GM18909 (cell line): ENCODE results near the gene LIMK2.
"Not testable (repeated sequence)": the region's sequence is repeated elsewhere in the genome, so short reads cannot be mapped to it uniquely, and the experiment has no call there.

ENCODE experiments used
- ATAC-seq: cut with Tn5 transposase; IDR thresholded peaks from one replicate; pipeline ENCODE4 v1.9.1; 2021; ENCODE audit warnings: mild to moderate bottlenecking; ENCODE audit not compliant: unreplicated experiment, poor library complexity

LIMK2 gene

DNA sequence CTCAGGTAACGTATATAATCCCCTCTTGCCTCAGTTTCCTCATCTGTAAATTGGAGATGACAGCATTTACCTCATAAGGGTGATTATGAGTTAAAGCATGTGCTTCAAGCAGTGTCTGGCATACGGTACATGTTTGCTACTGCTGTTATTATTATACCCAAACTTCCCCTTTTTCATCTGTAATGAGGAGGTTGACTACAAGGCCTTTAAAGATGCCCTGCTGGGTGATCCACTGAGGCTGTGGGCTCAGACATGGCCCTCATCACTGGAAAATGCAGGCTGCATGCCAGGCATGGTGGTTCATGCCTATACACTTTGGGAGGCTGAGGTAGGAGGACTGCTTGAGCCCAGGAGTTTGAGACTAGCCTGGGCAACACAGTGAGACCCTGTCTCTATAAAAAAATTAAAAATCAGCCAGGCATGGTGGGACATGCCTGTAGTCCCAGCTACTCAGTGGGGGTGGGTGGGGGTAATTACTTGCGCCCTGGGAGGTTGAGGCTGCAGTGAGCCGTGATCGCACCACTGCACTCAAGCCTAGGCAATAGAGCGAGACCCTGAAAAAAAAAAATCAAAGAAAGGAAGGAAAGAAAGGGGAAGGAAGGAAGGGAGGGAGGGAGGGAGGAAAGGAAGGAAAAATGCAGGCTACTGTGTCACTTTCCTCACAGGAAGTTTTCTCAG lies 75.9 kb downstream of the LIMK2 start:
- ATAC-seq = no peak

- no peak for ATAC-seq
These were observed 76.6 kb downstream of the LIMK2 start for GRCh38 chr22:31288496-31289240.

GRCh38 chr22:31289344-31289743 lies 77.2 kb downstream of the LIMK2 start:
- no peak for ATAC-seq

DNA sequence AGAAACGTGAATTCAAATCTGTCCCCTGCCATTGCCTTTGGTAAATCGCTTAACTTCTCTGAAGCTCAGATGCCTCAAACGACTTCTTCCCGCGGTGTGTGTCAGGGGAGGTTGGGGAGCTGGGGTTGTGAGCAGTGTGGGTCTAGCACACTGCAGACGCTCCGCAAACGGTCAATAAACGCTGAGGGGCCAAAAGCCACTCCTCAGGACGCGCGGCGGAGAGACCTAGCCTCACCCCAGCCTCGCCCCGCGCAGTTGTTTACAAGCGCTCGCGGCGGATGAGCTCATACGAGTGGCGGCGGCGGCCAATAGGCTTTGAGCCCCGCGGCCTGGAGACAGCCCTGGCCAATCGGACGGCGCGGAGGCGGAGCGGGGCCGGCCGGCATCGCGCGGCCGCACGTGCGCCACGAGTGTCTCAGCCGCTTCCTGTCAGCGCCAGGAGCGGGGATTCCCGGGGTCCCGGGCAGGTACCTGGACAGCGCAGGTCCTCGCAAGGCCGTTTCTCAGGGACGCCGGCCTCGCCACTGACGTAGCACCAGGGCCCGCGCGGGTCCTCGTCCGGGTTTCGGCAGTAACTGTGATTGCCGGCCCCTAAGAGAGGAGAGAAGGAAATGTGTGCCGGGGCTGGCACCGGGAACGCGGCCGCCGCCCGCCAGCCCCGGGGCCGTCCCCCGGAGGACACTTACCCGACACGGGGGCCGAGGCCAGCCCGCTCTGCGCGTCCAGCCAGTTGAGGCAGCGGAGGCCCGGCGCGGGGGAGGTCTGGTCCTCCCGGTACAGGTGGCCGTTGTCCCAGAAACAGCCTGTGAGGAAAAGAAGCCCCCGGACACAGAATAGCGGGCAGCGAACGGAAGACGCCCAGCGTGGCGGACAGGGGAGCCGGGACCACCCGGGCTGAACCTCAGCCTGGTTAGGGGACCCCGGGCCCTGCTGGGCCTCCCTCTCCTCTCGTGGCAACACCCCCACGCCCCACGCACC lies 78.7 kb downstream of the LIMK2 start:
- peak; percentile 92 for ATAC-seq

- ATAC-seq = no peak
These were observed 79.6 kb downstream of the LIMK2 start for GRCh38 chr22:31291481-31292235.

DNA sequence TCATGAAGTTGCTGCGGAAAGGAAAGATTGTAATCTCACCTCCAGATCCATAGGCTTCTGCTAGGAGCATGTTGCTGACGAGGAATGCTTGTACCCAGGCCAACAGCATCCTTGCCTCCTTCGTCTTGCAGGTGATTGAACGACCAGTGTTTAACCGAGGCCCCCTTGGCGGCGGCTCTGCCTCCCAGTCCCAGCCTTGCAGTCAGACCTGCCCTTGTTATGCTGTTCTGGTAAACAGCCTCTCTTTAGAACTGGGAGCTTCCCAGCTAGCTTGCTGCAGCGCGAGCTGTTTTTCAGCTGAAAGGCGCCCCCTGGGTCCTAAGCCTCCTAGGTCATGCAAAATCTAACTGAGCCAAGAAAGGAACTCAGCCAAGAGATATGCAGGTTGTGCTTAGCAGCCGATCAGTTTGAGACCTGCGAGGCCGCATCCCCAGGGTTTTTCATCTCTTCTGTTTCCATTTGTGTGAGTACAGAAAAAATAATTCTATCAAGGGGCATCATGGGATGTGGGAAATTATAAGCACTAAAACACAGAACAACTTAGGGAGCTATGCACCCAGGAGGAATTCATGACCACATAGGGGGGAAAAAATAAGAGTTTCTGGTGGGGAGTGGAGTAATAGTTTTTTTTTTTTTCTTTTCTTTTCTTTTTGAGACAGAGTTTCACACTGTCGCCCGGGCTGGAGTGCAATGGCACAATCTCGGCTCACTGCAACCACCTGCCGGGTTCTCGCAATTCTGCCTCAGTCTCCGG lies 80.3 kb downstream of the LIMK2 start, which contains the start of gene PIK3IP1:
TSS of gene PIK3IP1 (minus strand) at position 253 of the 754 bp plus-strand sequence. CDS start at position 109, 144 bp downstream.
- ATAC-seq = no peak

DNA sequence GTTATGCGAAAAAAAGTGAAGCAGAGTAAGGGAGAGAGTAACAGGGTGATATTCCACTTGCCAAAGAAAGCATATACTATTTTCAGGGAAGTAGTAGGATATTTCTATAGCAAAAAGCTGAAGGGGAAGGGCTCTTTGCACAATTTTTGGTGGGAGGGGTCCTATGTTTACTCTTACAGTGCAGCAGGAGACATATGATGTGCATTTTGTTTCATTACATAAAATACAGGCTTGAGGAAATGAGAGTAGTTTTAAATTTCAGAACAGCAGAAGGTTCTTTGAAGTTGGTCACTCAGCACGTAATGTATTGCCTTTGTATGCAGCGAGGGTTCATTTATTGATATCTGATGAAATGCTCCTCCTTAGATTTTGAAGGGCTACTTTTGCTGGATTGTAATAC lies 83.3 kb downstream of the LIMK2 start:
- ATAC-seq = no peak

GRCh38 chr22:31295831-31296657 lies 83.9 kb downstream of the LIMK2 start:
- ATAC-seq = no peak

DNA sequence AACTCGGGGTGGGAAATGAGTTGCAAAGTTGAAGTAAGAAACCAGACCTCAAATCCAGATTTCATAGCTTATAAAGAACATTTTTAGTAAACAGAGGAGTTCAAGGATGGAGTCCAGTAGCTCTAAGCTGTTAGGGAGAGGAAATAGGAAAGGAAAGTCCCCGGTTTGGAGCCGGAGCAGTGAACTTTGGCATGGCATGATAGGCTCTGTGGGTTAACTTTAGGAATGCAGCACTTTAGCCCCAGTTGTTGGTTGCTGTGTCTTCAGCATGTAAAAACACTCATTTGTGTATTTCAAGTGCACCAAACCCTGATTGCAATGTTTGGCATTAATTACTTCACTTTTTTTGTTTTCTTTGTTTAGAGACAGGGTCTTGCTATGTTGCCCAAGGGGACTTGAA lies 88.8 kb downstream of the LIMK2 start:
- ATAC-seq = no peak

- ATAC-seq = no peak
These were observed 89.9 kb downstream of the LIMK2 start for GRCh38 chr22:31302006-31302405.

DNA sequence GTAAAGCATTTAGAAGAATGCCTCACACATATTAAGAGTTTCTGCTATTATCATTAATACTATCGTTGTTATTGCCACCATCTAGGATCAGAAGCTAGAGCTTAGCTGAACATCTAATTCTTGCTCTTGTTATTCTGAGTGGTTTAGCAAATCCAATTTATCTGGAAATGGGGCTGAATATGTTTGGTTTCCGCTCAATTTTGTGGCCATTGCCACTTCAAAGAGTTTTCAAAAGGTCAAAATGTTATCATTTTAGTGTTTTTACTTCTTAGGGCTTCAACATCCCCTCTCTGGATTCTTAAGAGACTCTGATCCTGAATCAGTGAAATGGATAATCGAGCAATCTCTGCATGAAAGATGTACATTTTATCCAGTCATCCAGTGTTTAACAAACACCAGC lies 90.4 kb downstream of the LIMK2 start:
- no peak for ATAC-seq

DNA sequence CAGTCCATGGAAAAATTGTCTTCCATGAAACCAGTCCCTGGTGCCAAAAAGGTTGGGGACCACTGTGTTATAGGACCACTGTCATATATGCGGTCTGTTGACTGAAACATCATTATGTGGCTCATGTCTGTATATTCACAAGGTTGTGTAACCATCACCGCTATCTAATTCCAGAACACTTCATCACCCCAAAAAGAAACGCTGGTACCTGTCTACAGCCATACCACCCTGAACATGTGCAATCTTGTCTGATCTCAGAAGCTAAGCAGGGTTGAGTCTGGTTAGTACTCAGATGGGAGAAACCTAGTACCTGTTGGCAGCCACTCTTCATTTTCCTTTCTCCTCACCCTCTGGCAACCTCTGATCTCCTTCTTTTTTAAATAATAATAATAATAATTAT lies 93.1 kb downstream of the LIMK2 start:
- ATAC-seq = no peak

- no peak for ATAC-seq
These were observed 96.1 kb downstream of the LIMK2 start for GRCh38 chr22:31308181-31308580.

GRCh38 chr22:31313366-31314147 lies 101.5 kb downstream of the LIMK2 start:
- no peak for ATAC-seq

DNA sequence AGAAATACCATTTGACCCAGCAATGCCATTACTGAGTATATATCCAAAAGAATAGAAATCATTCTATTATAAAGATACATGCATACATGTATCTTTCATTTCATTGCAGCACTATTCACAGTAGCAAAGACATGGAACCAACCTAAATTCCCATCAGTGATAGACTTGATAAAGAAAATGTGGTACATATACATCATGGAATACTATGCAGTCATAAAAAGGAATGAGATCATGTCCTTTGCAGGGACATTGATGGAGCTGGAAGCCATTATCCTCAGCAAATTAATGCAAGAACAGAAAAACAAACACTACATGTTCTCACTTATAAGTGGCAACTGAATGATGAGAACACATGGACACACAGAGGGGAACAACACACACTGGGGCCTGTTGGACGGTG lies 102.1 kb downstream of the LIMK2 start:
- not testable (repeated sequence) for ATAC-seq

DNA sequence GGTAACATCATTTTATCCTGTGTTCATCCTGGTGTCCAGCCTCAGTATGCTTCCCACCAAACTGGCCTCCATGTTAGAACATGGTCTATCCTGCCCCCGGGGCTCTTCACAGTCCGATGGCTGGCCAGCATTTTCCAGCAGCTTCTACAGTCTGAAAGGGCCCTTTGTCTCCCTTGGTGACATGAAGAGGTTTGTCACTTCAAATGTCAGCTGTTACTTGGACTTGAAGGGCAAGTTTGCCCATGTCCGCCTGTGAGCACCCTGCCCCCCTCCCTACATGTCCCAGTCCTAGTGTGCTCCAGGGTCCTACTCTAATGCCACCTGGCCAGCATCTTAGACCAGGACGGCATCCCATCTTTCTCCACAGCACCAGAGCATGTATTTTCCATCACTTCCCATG lies 109.3 kb downstream of the LIMK2 start:
- ATAC-seq = no peak
